UCSD-AML1 (cell line): ENCODE measurements around the gene SLC26A1.
"Not testable (repeated sequence)": the region's sequence is repeated elsewhere in the genome, so short reads cannot be mapped to it uniquely, and the experiment has no call there.

Experiments
- DNase-seq: peaks from one replicate; lab custom pipeline; 2025; ENCODE audit not compliant: unreplicated experiment; lab: John Stamatoyannopoulos, UW

The SLC26A1 gene

DNA sequence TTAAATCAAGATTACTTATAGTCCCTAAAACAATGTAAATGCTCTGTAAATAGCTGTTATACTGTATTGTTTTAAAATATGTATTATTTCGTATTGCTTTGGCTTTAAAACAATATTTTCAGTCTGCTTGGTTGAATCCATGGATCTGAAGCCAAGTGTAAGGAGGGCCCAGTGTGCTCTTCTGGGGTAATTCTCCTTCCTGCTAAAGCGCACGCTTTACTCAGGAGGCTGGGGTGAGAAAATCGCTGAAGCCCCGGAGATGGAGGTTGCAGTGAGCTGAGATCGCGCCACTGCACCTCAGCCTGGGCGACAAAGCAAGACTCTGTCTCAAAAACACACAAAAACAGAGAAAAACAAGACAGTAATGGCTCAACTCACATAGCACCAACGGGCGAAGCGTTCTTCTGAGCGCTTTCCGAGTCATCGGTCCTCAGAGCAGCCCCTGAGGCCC lies 6.8 kb downstream of the SLC26A1 start:
- DNase-seq: no peak

GRCh38 chr4:985123-985830 lies 7.9 kb downstream of the SLC26A1 start:
- DNase-seq: no peak

DNA sequence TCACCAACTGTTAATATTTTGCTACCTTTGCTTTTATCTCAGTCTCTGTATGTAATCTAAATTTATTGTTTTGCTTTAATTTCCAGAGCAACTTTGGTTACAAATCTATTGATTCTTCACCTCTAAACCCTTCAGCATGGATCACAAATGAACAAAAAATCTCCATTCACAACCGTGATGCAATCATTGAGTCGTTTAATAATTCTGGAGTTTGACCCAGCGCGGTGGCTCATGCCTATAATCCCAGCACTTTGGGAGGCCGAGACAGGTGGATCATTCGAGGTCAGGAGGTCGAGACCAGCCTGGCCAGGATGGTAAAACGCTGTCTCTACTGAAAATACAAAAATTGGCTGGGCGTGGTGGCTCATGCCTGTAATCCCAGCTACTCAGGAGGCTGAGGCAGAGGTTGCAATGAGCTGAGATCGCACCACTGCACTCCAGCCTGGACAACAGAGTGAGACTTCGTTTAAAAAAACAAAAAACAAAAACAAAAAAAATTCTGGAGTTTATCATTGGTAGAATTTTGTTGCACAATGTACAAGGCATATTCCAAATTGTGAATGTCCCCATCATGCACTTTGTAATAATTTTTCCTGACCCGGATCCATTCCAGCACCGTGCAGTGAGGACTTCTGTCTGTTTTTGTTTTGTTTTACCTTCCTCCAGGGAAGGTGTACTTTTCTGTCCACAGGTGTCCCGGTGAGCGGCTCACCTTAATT lies 8.7 kb downstream of the SLC26A1 start:
- DNase-seq: no peak

DNA sequence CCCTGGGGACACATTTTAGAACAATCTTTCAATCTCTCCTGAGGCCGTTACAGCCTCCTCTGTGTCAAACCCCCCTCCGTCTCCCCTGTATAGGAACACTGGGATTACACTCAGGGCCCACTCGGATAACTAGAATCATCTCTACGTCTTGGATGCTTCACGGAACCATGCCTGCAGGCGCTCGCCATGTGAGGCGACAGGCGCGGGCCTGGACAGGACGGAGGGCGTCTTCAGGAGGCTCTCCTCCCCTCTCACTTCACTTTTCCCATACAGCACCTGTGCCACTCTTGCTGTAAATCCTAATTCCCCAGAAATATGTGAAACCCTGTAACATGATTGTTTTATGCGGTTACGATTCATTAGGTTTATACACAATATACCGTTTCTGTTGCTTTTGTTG lies 10.4 kb downstream of the SLC26A1 start:
- DNase-seq: no peak

DNA sequence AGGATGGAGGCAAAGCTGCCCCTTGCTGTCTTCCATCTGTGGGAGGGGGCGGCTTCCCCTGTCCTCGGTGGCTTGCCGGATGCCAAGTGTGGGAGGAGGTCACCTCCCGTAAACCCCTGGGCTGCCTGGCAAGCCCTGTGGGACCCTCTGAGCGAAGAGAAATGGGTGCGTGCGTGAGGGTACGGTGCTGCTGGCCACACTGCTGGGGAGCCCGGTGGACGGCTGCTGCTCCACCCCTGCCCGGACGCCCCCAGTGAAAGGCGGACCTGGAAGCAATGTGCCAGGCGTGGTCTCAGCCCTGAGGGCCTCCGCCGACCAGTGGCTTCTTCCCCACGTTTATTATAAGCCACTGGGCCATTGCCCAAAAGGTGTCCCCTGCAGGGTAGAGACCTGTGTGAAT lies 10.9 kb downstream of the SLC26A1 start:
- DNase-seq: no peak

DNA sequence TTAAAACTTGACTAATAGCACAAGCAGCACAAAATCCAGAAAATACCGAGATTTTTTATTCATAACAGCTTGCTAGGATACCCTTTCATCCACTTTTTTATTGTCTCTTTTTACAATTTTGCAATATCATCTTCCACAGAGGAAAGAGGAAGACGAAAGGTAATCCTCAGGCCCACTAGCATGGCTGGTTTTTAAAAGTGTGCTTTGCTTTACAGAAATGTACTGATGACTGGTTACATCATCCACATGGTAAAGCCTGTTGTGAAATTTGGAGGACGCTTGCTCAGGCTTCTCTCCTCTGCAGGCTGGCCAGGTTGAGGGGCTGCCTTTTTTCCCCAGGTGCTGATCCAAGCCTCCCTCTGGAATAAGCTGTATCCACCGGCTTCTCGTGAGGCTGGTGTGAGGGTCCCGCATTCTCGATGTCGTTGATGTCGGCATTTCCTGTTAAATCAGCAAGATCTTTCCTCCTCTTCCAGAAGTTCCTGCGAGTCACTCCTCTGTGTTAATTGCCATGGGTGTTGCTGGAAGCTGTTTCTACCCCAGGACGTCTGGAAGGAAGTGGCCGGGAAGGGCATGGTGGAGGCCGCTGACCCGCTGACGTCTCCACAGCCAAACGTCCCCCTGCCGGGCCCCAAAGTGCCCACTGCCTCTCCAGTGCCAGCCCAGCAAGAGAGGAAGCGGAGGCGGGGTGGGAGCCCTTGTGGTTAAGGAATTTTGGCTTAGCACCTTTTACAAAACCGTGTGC lies 14.1 kb downstream of the SLC26A1 start:
- peak; percentile 75 for DNase-seq

DNA sequence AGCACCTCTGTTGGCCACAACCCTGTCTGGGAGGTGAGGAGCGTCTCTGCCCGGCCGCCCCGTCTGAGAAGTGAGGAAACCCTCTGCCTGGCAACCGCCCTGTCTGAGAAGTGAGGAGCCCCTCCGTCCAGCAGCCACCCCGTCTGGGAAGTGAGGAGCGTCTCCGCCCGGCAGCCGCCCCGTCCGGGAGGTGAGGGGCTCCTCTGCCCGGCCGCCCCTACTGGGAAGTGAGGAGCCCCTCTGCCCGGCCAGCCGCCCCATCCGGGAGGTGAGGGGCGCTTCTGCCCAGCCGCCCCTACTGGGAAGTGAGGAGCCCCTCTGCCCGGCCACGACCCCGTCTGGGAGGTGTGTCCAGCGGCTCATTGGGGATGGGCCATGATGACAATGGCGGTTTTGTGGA lies 17.2 kb downstream of the SLC26A1 start:
- DNase-seq: not testable (repeated sequence)

DNA sequence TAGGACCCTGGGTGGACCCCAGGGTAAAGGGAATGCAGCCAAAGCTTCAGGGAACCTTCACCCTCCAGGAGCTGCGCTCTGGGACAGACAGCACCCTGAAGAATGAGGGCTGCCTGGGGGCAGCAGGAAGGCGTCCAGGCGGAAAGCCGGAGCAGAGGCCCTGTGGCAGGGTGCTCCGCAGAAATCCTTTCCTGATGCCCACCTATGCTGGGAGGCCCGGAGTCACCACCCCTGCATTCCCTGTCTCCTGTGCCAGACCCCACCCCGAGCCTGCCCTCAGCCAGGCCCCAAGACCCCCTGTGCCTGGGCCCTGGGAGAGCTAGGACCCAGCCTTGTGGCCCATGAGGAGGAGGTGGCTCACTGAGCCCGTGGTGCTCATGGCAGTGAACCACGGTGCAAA lies 18.5 kb downstream of the SLC26A1 start:
- no peak for DNase-seq

DNA sequence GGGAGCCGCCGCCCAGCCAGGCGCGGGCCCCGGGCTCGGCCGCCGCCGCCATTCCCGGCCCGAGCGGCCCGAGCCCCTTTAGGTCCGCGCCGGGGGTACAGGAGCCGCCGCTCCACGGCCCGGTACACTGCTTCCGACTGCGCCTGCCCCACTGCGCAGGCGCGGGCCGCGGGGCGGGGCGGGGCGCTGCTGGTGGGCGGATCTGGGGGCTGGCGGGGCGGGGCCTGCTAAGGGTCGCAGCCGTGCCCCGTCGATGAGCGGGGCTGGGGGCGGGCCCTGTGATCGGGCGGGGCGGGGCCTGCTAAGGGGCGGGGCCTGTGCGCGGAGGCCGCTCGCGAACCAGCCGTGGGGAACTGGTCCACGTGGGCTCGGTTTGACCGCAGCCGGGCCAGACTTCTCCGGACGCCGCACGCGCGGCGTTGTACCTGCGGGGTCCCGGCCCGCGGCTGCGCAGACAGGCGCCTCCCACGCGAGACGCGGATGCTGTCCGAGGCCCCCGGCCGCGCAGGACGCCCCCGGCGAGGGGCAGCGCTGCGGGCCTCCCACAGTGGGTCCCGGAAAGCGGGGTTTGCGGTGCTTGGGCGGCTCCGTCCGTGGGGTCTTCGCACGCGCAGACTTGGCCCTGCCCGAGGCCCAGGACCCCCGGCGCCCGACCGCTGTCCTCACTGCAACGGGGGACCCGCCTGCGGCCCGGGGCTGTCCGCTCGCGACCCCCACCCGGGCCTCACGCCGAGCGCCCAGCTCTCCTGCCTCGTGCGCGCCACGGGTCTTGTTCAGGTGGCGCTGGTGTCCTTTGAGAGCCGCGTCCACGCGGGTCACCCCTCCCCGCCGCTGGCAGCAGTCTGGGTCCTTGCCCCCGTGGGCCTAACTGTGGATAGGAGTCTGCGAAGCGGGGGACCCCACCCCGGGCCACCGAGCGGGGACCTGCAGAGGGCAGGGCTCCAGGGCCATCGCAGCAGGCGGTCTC lies 19.5 kb downstream of the SLC26A1 start, which contains the start of gene DGKQ:
Gene DGKQ, minus strand, starts transcription at position 139 of the 967 bp plus-strand sequence. Its CDS starts 87 bp downstream, at position 52.
- DNase-seq: peak; percentile 90

- DNase-seq: peak; percentile 32
Measured at GRCh38 chr4:972651-973424, 20.4 kb downstream of the SLC26A1 start.

- DNase-seq: no peak
Measured at GRCh38 chr4:971666-972500, 21.3 kb downstream of the SLC26A1 start.

DNA sequence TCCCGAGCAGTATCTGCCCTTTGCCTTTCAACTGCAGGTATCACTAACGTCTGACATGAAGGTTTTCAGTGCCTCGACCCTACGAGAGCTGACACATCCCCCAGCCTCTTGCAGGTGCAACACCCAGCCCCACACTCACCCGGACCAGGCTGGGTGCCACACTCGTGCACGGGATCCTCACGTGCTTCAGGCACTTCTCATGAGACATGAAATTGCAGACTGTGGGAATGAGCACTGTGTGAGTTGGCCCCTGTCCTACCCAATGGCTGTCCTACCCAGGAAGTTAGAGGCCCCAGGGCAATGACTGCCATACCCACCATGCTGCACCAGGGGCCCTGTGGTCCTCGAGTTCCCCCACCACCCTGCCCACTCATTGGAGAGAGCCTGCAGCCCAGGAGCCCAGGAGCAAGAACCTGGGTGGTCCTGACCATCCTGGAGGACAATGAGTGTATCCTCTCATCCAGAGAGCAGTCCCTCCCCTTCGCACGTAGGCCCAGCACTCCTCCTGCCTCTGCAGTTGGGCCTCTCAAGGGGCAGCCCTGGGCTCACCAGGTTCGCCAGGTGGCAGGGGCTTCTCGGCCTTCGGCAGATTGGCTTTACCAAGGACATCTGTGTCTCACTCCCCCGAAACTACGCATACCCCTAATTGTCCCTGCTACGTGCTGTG lies 22.2 kb downstream of the SLC26A1 start:
- DNase-seq: no peak

DNA sequence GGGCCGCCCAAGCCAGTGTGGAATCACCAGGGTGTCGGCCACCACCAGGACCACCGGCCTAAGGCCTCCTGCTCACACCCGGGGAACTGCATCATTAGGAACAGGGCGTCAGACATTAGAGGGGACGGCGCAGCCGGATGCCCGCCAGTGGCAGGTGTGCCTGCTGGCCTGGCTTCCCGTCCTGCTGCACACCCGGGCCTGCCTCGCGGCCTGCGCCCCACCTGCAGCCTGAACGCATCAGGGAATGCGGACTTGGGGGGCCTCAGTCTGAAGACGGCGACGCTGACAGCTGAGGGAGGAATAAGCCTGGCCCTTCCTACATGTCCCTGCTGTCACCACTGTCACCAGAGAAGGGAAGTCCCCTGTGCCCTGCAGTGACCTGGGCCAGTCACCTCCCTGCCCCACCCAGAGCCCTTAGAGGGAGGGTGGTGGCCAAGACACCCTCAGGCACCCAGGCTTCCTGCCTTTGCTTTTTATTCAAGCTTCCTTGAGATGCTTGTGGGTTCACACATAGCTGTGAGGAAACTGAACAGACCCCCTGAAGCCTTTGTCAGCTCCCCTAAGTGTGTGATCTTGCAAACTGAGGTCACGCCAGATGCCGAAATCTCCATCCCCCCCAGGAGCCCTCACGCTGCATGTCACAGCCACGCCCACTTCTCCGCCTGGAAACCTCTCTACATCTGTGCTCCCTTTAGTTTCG lies 23.0 kb downstream of the SLC26A1 start:
- no peak for DNase-seq

DNA sequence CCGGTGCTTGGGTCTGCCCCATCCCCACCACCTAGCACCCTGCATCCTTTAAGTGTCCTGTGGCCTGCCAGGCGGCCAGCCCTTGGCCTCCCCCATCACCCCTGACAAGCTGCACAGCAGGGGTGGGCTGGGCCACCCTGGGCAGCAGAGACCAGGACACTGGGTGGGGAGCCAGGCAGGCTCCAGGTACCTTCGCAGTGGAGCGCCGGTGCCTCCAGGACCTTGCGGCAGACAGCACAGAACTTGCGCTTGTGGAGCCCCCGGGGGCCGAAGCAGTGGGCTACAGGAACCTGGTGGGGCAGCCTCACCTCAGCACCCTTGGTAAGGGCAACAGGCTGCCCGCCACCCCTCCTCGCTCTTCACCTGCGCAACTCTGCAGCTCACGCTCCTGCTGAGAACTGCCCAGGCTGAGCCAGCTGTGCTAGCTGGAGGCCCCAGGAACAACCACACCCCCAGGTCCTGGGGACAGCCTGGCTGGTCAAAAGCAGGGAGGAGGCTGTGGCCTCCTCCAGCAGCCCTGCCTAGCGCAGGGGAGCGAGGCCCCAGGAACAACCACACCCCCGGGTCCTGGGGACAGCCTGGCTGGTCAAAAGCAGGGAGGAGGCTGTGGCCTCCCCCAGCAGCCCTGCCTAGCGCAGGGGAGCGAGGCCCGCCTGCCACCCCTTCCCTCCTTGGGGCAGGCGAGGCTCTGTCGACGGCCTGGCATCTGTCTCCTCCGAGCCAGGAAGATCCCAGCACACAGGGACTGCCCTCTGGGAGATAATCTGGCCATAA lies 24.4 kb downstream of the SLC26A1 start:
- no peak for DNase-seq

GRCh38 chr4:968221-968620 lies 25.0 kb downstream of the SLC26A1 start:
- DNase-seq: no peak

DNA sequence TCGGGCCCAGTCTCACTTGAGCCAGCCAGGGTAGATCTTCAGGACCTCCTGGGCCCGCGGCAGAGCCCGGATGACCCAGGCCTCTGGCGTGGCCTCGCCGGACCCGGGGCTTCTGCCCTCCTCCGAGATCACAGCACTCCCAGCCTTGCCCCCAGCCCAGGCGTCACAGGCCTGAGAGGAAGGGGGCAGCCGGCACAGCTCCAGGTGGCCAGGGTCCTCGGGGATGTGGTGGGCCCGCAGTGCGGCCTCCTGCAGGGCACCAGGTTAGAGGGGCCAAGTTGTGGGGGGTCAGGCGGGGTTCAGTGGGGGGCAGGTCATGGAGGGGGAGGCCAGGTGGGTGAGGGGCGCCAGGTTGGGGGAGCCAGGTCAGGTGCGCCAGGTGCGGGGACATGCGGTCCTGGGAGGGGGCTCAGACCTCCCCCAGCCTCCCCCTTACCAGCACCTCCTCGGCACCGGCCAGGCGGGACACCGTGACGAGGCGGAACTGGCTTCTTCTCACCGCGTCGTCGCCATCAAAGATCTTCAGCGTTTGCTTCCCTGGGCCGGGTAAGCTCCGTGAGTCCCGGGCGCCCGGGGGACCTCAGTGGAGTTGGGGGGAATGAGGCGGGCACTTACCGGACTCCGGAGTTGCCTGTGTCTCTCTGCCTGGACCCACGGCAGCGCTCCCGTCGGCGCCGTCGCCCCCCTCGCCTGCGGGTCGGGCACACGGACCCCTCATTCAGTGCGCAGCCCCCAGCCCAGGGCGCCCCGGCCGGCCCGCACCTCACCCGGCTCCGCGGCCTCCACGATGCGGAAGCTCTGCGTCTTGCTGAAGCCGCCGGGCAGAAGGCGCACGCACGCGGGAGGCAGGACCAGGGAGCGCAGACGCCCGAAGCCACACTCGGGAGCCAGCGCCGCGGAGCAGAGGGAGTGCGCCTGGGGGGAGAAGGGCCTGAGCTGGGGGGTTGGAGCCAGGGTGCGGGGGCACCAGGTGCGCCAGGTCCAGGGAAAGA lies 25.8 kb downstream of the SLC26A1 start:
- DNase-seq: no peak
